Immature natural killer cell (primary cell): ENCODE measurements around the gene ABCA7. TPM values are rescaled to one million over a fixed set of nuclear protein-coding genes. Genes with fewer than 3 reads are reported as not detected.

Source experiments
- DNase-seq, 3 donors: peaks; one replicate each; pipeline ENCODE4 v3.0.0; 2022; ENCODE audit warnings: mixed read lengths in 1 of 3
- H3K27ac Mint-ChIP-seq, 6 donors: one replicate each; pipeline ENCODE4 v1.8.0; 2020; ENCODE audit warnings: mixed read lengths in 6 of 6, mild to moderate bottlenecking in 5 of 6, inconsistent platforms in 4 of 6, moderate library complexity in 3 of 6
- H3K27me3 Mint-ChIP-seq, 3 donors: one replicate each; pipeline ENCODE4 v1.8.0; 2020 to 2021; ENCODE audit warnings: low read depth in 3 of 3, mild to moderate bottlenecking in 3 of 3, mixed read lengths in 3 of 3, moderate library complexity in 3 of 3, inconsistent platforms in 1 of 3
- H3K36me3 Mint-ChIP-seq, 3 donors: one replicate each; pipeline ENCODE4 v1.8.0; 2020; ENCODE audit warnings: mixed read lengths in 3 of 3, inconsistent platforms in 2 of 3, mild to moderate bottlenecking in 2 of 3
- H3K4me1 Mint-ChIP-seq, 2 donors: one replicate each; pipeline ENCODE4 v1.8.0; 2020; ENCODE audit warnings: inconsistent platforms in 2 of 2, mild to moderate bottlenecking in 2 of 2, mixed read lengths in 2 of 2, moderate library complexity in 1 of 2
- H3K4me3 Mint-ChIP-seq, 5 donors: one replicate each; pipeline ENCODE4 v1.8.0; 2020; ENCODE audit warnings: mild to moderate bottlenecking in 5 of 5, mixed read lengths in 5 of 5, inconsistent platforms in 3 of 5, moderate library complexity in 3 of 5
- H3K9me3 Mint-ChIP-seq, 6 donors: one replicate each; pipeline ENCODE4 v1.8.0; 2020; ENCODE audit warnings: mild to moderate bottlenecking in 6 of 6, mixed read lengths in 6 of 6, inconsistent platforms in 4 of 6, moderate library complexity in 3 of 6
- polyA plus RNA-seq, 3 donors: library from polyadenylated mRNA; unstranded; fragments of 300-500 nt; fragmentation: Illumina TruSeq; gene quantifications; one replicate each; pipeline ENCODE4 v1.2.3, GENCODE V29; 2021

Gene ABCA7
- polyA plus RNA-seq, 3 donors from 2014 or later = 4.5 to 13.3 (median 5.2) TPM

GRCh38 chr19:999379-999719, 40.6 kb upstream of the ABCA7 start:
- peak overlapping the region in 4 of 5 donors; percentile 40 to 51 (median 42) for H3K4me3 Mint-ChIP-seq
- H3K9me3 Mint-ChIP-seq = no peaks in the 10 kb centered on the region
- peak overlapping the region in 1 of 6 donors; percentile 23 for H3K27ac Mint-ChIP-seq
- DNase-seq = no peak
- peaks cover 22 to 25% (median 25%) of the 10 kb centered on the region in 3 donors for H3K27me3 Mint-ChIP-seq
- peaks cover 4 to 14% of the 10 kb centered on the region in 2 donors for H3K4me1 Mint-ChIP-seq
- H3K36me3 Mint-ChIP-seq = no peaks in the 10 kb centered on the region

GRCh38 chr19:1000095-1000494, 39.8 kb upstream of the ABCA7 start, which contains the start of gene GRIN3B:
GRIN3B (plus strand) TSS chr19:1000419; CDS start chr19:1000438, 19 bp downstream.
- peak; percentile 25 to 43 (median 34) for DNase-seq
- H3K36me3 Mint-ChIP-seq = no peaks in the 10 kb centered on the region
- peaks cover 22 to 25% (median 25%) of the 10 kb centered on the region in 3 donors for H3K27me3 Mint-ChIP-seq
- peak within 1 kb of the TSS in 4 of 5 donors; percentile 40 to 51 (median 42) for H3K4me3 Mint-ChIP-seq
- no peaks in the 10 kb centered on the region for H3K9me3 Mint-ChIP-seq
- peak within 1 kb of the TSS in 1 of 6 donors; percentile 23 for H3K27ac Mint-ChIP-seq
- peaks cover 4 to 14% of the 10 kb centered on the region in 2 donors for H3K4me1 Mint-ChIP-seq

GRCh38 chr19:1000591-1001537, 39.0 kb upstream of the ABCA7 start:
- H3K4me3 Mint-ChIP-seq = no peak overlapping the region
- peaks cover 21 to 25% (median 22%) of the 10 kb centered on the region in 3 donors for H3K27me3 Mint-ChIP-seq
- H3K36me3 Mint-ChIP-seq = no peaks in the 10 kb centered on the region
- no peaks in the 10 kb centered on the region for H3K9me3 Mint-ChIP-seq
- no peak for DNase-seq
- no peak overlapping the region for H3K27ac Mint-ChIP-seq
- H3K4me1 Mint-ChIP-seq = peaks cover 4 to 14% of the 10 kb centered on the region in 2 donors

- Mint-ChIP-seq H3K4me1 (peaks cover under 1 to 10% of the 10 kb centered on the region in 2 donors), H3K27ac (no peak overlapping the region), H3K9me3 (no peaks in the 10 kb centered on the region), H3K4me3 (no peak overlapping the region), H3K36me3 (no peaks in the 10 kb centered on the region), H3K27me3 (peaks cover 16 to 22% (median 17%) of the 10 kb centered on the region in 3 donors)
- peak; percentile 56 to 65 (median 63) for DNase-seq
Observed at GRCh38 chr19:1001538-1002166, 38.3 kb upstream of the ABCA7 start.

GRCh38 chr19:1002600-1002999, 37.3 kb upstream of the ABCA7 start:
- peaks cover 0 to 8% of the 10 kb centered on the region in 2 donors for H3K4me1 Mint-ChIP-seq
- no peak for DNase-seq
- H3K27ac Mint-ChIP-seq = no peak overlapping the region
- H3K9me3 Mint-ChIP-seq = no peaks in the 10 kb centered on the region
- H3K4me3 Mint-ChIP-seq = no peak overlapping the region
- H3K27me3 Mint-ChIP-seq = peaks cover 13 to 19% (median 14%) of the 10 kb centered on the region in 3 donors
- H3K36me3 Mint-ChIP-seq = no peaks in the 10 kb centered on the region

GRCh38 chr19:1003283-1003682, 36.6 kb upstream of the ABCA7 start:
- no peak overlapping the region for H3K4me3 Mint-ChIP-seq

GRCh38 chr19:1004204-1004802, 35.6 kb upstream of the ABCA7 start:
- H3K27ac Mint-ChIP-seq = no peak overlapping the region
- no peaks in the 10 kb centered on the region for H3K36me3 Mint-ChIP-seq
- peaks cover 1 to 6% (median 2%) of the 10 kb centered on the region in 3 donors for H3K27me3 Mint-ChIP-seq
- H3K4me3 Mint-ChIP-seq = no peak overlapping the region
- peaks cover 0 to 1% of the 10 kb centered on the region in 2 donors for H3K4me1 Mint-ChIP-seq
- DNase-seq = no peak
- H3K9me3 Mint-ChIP-seq = no peaks in the 10 kb centered on the region

More at GRCh38 chr19:1003283-1003682, 36.6 kb upstream of the ABCA7 start:
- Mint-ChIP-seq H3K36me3 (no peaks in the 10 kb centered on the region), H3K9me3 (no peaks in the 10 kb centered on the region), H3K4me1 (peaks cover 0 to 6% of the 10 kb centered on the region in 2 donors), H3K27me3 (peaks cover 6 to 12% (median 7%) of the 10 kb centered on the region in 3 donors), H3K27ac (no peak overlapping the region)
- DNase-seq = no peak

- peaks cover 0 to 1% of the 10 kb centered on the region in 2 donors for H3K4me1 Mint-ChIP-seq
- peaks cover 0 to 1% (median under 1%) of the 10 kb centered on the region in 3 donors for H3K27me3 Mint-ChIP-seq
- no peaks in the 10 kb centered on the region for H3K9me3 Mint-ChIP-seq
- DNase-seq = no peak
- H3K27ac Mint-ChIP-seq = no peak overlapping the region
- H3K36me3 Mint-ChIP-seq = no peaks in the 10 kb centered on the region
- H3K4me3 Mint-ChIP-seq = no peak overlapping the region
Observed at GRCh38 chr19:1004803-1005664, 34.9 kb upstream of the ABCA7 start.

- no peak overlapping the region for H3K27ac Mint-ChIP-seq
- peaks cover 0 to 1% (median 0%) of the 10 kb centered on the region in 3 donors for H3K27me3 Mint-ChIP-seq
- no peaks in the 10 kb centered on the region for H3K4me1 Mint-ChIP-seq
- H3K4me3 Mint-ChIP-seq = no peak overlapping the region
- H3K36me3 Mint-ChIP-seq = no peaks in the 10 kb centered on the region
- H3K9me3 Mint-ChIP-seq = no peaks in the 10 kb centered on the region
- no peak for DNase-seq
Observed at GRCh38 chr19:1006711-1007398, 33.1 kb upstream of the ABCA7 start.

- H3K4me1 Mint-ChIP-seq = no peaks in the 10 kb centered on the region
- H3K9me3 Mint-ChIP-seq = no peaks in the 10 kb centered on the region
- H3K27ac Mint-ChIP-seq = no peak overlapping the region
- no peak for DNase-seq
- H3K4me3 Mint-ChIP-seq = no peak overlapping the region
- no peaks in the 10 kb centered on the region for H3K36me3 Mint-ChIP-seq
- peaks cover 0 to 1% (median 0%) of the 10 kb centered on the region in 3 donors for H3K27me3 Mint-ChIP-seq
Observed at GRCh38 chr19:1007399-1008251, 32.3 kb upstream of the ABCA7 start.

- H3K36me3 Mint-ChIP-seq = no peaks in the 10 kb centered on the region
- DNase-seq = no peak
- H3K27ac Mint-ChIP-seq = no peak overlapping the region
- no peak overlapping the region for H3K4me3 Mint-ChIP-seq
- no peaks in the 10 kb centered on the region for H3K4me1 Mint-ChIP-seq
- H3K27me3 Mint-ChIP-seq = no peaks in the 10 kb centered on the region
- no peaks in the 10 kb centered on the region for H3K9me3 Mint-ChIP-seq
Observed at GRCh38 chr19:1008268-1009040, 31.5 kb upstream of the ABCA7 start.
